Left lobe of liver (tissue), 2 donors: Measurements from ENCODE around the gene PLCB1. TPM values are rescaled to one million over a fixed set of nuclear protein-coding genes. Genes with fewer than 3 reads are reported as not detected.
"Not testable (repeated sequence)": the region's sequence is repeated elsewhere in the genome, so short reads cannot be mapped to it uniquely, and the experiment has no call there.

Experiments
- ATAC-seq: fragments of 200-7000 bp; cut with Tn5 transposase; one replicate; pipeline ENCODE4 v1.9.1; 2020; ENCODE audit warnings: mild to moderate bottlenecking, moderate library complexity
- DNase-seq: peaks from one replicate; pipeline ENCODE4 v3.0.0-alpha.2; 2020; ENCODE audit warnings: low spot score
- total RNA-seq: library from RNA; stranded (reverse); gene quantifications from one replicate; pipeline ENCODE4 v1.2.1, GENCODE V29; 2021
- donor health status: DM: no; HTN: no; CAD: no; lungs with moderate emphysema.
- donor health status: DM: no; HTN: yes; CAD: no.

PLCB1 gene
- total RNA-seq, 1 donor from 2014 or later: 3.9 TPM

DNA sequence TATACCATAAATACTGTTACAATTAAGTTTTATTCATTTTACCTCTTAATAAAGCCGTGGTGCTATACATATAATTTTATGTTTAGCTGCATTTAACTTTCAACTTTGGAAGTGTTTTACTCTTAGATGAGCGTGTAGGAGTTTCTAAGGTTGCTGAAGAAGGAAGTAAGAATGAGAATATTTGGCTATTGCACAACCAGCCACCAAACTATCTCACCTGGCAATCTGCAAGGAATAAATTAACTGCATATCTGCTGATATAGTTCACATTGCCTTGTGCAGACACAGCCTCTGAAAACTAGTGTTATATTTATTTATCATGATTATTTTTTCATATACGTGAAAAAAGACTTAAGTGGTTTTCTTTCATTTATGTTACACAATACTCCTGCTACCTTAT, 230.4 kb downstream of the PLCB1 start:
- DNase-seq (no peak), ATAC-seq (no peak)

DNA sequence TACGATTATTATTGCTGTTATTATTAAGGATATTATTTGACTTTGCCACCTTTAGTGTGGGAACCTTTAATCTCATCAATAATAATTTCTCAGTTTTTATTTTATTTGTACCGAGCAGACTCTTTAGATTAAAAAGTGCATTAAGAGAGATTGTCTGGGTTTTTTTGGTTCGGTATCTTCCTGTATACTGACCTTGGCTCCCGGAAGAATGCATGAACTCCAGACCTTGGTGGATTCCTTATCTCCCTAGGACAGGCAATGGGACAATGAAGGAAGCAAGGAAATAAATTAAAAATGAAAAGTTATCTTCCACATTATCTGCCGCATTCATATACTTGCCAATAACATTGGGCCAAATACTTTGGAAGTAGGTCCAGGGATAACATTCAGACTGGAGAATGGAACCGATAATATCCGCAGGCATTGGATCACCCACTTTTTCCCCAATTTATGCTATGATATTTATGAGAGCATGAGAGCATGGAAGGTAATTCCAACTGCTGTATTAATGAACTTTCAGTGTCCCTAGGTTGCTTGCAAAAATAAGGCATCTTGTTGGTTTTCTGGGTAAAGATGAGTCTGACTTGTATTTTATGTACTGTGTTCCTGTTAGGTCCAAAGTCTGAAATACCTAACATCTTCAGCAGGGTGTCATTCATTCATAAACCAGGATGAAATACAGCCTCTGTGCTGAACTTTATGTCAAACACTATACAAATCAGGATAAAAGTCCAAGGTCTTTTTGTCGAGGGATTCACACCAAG, 232.1 kb downstream of the PLCB1 start:
- no peak for DNase-seq

DNA sequence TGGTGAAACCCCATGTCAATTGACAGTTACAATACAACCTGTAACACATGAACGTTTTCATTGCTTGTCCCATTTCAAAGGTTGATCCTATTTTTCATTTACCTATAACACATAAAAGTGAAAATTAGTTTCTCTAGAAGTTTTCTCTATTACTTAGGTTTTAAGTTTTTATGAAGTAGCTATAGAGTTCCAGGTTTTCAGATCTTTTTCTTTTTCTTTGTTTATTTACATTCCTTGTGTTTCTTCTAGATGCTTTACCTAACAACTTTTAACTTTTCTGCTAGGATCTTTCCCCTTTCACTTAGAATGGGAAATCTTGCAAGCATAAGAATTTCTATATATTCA, 232.6 kb downstream of the PLCB1 start:
- no peak for DNase-seq
- no peak for ATAC-seq

More for the DNA sequence above, 232.1 kb downstream of the PLCB1 start:
- no peak for ATAC-seq

DNA sequence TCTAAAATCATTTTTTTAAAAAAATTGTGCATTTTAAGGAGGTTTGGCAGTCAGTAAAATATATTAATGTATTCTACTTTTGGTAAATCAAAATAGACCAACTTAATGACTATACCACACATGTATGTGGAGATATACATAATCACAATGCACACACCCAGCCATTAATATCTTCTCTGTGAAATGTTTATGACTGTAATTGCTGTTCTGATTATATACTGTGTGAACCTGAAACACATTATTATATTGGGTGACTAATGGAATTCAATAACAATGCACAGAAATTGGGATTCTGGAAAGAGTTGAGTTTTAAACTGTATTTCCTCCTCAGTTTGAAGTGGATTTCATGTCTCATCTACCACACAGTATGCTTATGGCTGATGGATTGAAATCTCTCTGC, 233.6 kb downstream of the PLCB1 start:
- ATAC-seq (no peak), DNase-seq (no peak)

DNA sequence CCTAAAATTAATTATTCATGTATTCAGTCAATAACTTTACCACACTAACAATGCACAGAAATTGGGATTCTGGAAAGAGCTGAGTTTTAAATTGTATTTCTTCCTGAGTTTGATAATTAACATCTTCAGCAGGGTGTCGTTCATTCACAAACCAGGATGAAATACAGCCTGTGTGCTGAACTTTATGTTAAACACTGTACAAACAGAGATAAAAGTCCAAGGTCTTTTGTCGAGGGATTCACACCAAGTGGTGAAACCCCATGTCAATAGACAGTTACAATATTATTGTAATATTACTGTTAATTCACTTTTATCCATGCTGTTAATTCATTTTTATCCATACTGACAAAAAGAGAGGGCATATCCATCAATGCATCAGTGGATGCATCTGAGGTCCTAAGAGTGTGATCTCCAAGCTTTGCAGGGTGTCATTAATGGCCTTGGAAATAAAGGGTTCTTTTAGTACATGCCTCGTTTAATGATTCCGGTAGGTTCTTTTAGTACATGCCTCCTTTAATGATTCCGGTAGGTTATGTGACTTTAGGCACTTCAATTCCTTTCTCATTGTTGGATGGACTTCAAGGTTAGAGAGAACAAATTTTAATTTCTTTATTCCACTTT, 234.3 kb downstream of the PLCB1 start:
- no peak for ATAC-seq
- DNase-seq: no peak

DNA sequence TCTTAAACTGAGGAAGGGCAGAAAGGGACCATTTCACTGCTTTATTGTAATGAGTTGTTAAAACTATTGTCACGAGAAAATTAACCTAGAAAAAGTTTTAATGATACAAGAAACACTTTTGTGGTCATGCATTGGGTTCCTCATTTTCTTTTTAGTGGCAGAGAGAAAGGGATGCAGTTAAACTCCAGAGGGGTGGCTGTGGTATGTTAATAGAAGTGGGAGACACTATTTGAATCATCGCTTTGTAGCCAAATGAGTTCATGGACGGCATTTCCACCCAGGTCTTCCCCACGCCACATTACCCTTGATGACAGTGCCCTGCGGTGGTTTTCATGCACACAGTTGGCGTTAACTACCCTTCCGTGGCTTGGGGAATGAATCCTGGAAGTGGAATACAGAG, 235.6 kb downstream of the PLCB1 start:
- ATAC-seq (no peak), DNase-seq (no peak)

DNA sequence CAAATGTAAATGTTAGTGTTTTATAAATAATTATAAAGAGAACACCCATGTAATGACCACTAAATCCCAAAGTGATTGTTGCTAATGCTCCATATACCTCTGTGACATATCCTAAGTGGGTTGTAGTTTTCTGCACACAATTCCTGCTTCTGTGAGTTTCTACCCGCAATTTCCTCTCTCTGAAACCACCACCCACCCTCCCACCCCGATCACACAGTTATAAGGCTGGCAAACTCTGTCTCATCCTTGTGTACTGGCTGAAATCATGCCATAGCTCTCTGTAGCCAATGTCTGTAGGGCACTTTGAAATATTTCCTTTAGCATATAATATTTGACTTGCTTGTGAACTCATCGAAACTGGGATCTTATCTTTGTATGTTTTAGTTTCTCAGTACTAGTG, 236.6 kb downstream of the PLCB1 start:
- DNase-seq: no peak
- ATAC-seq: no peak

DNA sequence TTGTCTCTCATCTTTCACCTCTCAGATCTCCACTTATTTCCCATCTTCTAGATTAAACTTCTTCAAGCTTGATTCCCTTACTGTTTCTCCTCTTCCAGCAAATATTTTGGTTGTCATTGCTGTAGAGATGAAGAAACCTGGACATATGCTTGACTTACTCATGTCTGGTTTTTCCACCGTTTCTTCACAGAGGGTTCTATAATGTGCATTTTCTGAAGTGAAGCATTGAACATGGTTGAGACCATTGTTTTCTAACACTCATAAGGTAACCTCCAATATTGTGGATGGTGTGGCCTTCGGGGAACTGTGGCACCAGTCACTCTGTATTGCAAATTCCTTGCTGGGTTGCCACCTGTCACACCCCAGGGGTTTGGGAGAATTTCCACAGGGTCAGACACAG, 237.2 kb downstream of the PLCB1 start:
- no peak for DNase-seq
- no peak for ATAC-seq

DNA sequence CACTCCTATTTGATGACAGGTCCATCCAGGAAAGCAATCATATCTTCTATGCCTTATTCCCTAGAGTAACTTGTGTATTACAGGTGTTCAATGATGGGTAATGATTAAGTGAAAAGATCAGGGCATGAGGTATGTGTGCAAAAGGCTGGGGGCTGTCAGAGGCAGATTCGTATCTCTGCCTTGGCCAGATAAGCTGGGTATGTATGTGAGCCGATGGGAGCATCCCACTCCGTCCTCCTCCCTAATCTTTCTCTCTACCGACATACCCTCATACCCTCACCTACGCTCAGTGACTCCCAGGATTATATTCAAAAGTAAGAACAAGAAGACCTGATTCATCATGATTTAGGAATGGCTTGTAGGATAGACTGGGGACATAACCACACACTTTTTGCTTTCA, 238.7 kb downstream of the PLCB1 start:
- ATAC-seq: no peak

DNA sequence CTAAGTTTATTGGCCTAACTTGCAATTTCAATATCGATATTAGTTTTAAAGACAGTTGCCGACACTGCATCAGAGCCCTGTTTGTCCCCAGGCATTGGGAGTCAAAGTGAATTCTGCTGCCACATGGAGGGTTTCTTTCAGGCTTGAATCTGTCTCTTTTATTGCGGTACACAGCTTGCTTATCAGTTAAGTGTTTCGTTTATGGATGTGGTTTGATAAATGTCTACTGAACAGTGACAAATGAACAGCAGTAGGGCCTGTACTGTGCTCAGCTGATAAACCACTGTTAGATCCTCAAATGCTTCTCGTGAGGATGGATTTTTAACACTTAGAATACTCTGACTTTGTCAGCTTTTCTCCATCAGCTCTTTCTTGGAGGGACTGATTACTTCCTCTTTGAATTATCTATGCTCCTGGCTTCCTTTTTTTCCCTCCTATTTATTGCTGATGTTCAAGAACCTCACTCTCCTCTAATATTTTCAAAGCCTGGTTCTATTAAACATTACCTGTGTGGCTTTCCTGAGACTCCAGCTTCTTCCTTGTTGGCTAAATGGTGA, 240.8 kb downstream of the PLCB1 start:
- DNase-seq (no peak), ATAC-seq (no peak)

More for the DNA sequence above, 238.7 kb downstream of the PLCB1 start:
- DNase-seq: no peak

DNA sequence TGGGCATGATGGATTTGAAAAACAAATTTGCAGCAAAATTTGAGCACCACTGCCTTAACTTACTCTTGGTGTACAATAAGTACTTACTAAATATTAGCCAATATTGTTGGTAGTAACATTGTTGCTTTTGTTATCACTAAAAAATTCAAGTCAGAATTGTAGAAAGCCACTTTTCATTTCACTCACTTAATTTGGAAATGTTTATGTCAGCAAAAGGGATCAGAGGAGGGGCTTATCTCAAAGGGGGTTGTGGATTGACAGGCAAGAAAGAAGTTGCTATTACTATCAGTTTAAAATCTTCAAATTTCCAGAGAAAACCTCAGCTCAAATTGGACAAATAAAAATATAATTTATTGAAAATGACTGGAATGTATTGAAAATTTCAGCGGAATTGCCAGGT, 241.5 kb downstream of the PLCB1 start:
- no peak for ATAC-seq
- no peak for DNase-seq

DNA sequence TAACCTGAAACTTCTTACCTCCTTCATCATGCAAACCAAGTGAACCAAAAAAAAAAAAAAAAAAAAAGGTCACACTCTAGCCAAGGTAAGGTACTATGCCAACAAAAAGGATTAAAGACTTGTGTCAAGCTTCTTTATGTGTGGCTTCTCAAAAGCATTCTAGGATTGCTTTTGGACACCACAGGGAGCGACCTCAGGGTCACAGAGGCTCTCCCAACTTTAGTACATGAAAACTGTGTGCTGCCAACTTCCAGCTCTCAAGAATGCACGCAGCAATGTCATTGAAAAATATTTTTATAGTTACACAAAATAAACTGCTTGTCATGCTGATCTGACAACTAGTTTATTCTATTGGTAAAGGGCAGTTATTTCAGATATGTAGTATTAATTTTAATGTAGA, 243.8 kb downstream of the PLCB1 start:
- no peak for ATAC-seq
- DNase-seq: no peak

DNA sequence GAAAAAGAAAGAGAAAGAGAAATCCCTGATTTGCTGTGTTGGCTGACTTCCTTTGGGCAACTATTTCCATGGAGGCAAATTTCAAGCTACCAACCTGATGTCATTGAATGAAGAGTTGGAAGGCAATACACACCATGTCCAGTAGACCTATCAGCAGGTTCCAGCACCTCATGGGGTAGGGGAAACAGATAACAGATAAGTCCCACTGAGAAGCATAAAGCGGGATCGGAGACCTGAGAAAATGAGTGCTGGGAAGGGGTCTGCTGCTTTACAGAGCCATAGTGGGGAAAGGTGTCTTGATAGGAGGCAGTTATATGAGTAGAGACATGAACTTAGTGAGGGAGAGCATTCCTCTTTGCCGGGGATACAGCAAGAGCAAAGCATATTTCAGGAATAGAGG, 244.9 kb downstream of the PLCB1 start:
- no peak for DNase-seq
- no peak for ATAC-seq

DNA sequence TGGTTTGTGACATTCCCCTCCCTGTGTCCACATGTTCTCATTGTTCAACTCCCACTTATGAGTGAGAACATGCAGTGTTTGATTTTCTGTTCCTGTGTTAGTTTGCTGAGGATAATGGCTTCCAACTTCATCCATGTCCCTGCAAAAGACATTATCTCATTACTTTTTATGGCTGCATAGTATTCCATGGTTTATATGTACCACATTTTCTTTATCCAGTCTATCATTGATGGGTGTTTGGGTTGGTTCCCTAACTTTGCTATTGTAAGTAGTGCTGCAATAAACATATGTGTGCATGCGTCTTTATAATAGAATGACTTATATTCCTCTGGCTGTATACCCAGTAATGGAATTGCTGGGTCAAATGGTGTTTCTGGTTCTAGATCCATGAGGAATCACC, 247.1 kb downstream of the PLCB1 start:
- not testable (repeated sequence) for DNase-seq, ATAC-seq

DNA sequence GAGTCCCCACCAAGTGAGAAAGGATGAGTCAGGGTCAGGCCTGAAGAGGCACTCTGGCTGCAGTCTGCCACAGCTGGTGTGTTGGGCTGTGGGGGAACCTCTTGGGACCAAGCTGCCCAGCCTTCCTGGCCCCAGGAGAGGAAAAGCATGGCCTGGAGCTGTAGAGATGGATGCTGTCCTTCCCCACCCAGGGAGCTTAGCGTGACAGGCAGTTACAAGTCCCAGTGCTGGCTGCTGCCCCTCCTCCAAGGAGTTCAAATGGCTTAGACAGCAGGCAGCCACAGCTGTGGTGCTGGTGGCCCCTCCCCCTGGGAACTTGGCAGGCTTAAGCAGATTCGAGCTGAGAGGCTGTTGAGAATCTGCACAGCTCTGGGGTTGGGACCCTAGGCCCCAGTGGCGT, 253.2 kb downstream of the PLCB1 start:
- DNase-seq: no peak
- ATAC-seq: no peak

DNA sequence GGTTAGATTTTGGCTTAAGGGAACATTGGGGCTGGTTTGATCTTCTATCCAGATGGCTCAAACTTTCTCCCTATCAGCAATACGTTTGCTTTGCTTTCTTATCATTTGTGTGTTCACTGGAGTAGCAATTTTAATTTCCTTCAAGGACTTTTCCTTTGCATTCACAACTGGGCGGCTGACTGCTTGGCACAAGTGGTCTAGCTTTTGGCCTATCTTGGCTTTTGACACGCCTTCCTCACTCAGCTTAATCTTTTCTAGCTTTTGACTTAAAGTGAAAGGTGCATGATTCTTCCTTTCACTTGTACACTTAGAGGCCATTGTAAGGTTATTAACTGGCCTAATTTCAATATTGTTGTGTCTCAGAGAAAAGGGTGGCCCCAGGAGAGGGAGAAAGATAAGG, 254.9 kb downstream of the PLCB1 start:
- ATAC-seq: no peak
- DNase-seq: no peak

DNA sequence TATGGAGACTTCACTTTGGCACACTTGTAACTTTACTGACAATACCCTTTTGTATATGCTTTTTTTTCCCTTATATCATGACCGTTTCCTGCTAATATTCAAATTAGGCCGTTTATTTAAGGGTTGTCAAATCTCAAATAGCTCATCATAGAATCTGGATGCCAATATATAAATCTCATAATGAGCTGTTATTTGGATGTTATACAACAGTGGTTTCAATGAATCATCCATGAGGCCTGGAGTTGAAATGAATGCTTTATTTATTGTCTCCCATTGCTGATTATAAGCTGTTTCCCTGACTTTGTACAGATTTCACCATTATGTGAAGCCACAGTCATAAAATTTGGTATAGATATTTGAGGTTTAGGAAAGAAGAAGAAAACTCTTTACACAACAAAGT, 256.1 kb downstream of the PLCB1 start:
- DNase-seq (no peak), ATAC-seq (no peak)

DNA sequence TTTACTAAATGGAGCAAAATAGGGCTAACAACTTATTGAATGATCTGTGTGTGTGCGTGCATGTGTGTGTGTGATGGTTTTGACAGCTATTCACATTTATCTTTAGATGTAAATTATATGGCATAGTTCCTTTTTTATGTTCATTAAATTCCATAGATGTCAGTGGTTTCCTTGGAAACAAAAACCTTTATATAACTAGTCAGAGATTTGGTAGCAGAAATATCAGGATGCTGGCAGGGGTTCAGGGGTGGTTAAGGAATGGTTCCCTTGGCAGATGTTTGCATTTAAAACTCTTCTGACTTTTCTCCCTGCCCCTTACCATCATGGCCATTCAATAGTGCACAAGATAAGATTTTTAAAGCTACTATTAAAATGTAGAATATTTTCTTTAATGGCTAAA, 256.6 kb downstream of the PLCB1 start:
- DNase-seq (no peak), ATAC-seq (no peak)

DNA sequence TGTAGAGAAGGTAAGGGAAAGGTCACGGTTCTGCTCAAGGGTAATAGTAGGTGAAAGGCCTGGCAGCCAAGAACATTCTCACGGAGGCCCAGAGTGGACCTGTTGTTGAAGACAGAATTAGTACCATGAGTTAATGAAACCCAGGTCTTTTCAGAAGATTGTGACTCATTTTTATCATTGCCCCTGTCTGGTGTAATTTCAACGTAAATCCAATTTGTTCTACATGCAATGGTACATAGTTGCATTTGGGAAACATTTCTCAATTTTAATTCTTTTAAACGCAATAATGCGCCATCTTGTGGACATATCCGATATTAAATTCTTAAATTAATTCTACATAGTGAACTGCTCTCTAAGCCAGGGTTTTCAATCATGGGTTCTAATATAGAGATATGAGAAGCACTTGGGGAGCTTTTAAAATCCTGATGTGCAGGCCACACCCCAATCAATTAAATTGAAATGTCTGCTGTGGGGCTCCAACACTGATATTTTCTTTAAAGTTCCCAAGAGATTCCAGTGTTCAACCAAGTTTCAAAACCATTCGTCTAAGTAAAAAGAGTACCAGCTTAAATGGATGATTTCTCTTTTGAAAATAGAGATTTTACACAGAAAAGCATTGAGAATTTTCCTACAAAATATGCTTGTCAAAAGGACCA, 257.4 kb downstream of the PLCB1 start:
- ATAC-seq (peak; percentile 86), DNase-seq (no peak)

DNA sequence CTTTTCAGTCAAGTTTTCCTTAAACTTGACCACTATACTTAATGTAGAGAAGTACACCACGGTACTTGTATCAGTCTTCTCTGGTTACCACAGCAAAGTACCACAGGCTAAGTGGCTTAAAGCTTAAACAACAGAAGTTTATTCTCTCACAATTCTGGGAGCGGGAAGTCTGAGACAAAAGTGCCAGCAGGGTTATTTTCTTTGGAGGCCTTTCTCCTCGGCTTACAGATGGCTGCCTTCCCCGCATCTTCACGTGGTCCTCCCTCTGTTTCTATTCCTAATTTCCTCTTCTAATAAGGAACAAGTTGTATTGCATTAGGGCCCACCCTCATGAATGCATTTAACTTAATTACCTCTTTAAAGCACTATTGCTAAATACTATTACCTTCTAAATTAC, 258.0 kb downstream of the PLCB1 start:
- ATAC-seq (no peak), DNase-seq (no peak)

DNA sequence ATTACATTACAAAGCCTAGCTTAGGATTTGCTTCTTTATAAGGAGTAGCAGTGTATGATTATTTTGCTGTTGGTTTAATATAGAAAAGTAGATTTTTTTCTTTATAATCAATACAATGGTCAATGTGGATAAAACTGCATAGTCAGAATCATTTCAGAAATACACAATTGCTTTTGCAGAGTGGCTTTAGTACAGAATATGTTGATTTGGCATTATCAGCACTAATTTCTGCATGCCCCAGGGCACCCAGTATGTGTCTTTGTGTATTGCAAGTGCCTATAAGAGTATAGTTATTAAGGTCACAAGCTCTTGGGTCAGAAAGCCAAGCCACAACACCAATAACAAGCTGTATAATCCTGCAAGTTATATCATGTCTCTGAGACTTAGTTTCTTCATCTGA, 258.4 kb downstream of the PLCB1 start:
- DNase-seq (no peak), ATAC-seq (no peak)

DNA sequence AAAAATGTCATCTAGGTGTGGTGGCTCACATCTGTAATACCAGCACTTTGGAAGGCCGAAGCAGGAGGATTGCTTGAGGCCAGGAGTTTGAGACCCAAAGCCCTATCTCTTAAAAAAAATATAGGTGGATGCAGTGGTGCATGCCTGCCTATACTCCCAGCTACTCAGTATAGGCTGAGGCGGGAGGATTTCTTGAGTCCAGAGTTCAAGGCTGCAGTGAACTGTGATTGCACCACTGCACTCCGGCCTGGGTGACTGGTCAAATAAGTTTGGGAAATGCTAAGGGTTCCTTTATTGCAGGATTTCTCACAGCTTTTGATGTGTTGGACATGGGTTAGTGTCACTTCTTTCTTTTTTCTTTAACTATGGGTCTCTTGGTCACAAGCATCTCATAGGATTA, 261.3 kb downstream of the PLCB1 start:
- ATAC-seq: no peak

More for the DNA sequence above, 261.3 kb downstream of the PLCB1 start:
- DNase-seq: no peak
